ENCODE results near the gene NAA25. TPM values are rescaled to one million over a fixed set of nuclear protein-coding genes. Genes with fewer than 3 reads are reported as not detected.

NAA25 gene
- total RNA-seq, 1 donor from 2014 or later: 1.9 TPM

- TF ChIP-seq CTCF (IDR thresholded peaks at IDR 0.05): no peak
- peaks cover 0 to 5% of the 10 kb centered on the region in 2 donors for H3K36me3 ChIP-seq
- H3K27me3 ChIP-seq: no peaks in the 10 kb centered on the region
- H3K4me3 ChIP-seq: no peak overlapping the region
- no peak for DNase-seq (ENCODE audit: low spot score in 2 of 2)
- intact Hi-C loops (cut with DNase I): no loop called here
- H3K4me1 ChIP-seq: no peaks in the 10 kb centered on the region
- H3K9me3 ChIP-seq: no peaks in the 10 kb centered on the region
- H3K27ac ChIP-seq: no peak overlapping the region
These were observed 117.0 kb downstream of the NAA25 start for GRCh38 chr12:111991535-111991934.

- Histone ChIP-seq H3K36me3 (peaks cover 0 to 4% of the 10 kb centered on the region in 2 donors), H3K4me3 (no peak overlapping the region), H3K9me3 (no peaks in the 10 kb centered on the region), H3K4me1 (no peaks in the 10 kb centered on the region), H3K27me3 (no peaks in the 10 kb centered on the region), H3K27ac (no peak overlapping the region)
- no peak for DNase-seq (ENCODE audit: low spot score in 2 of 2)
- intact Hi-C loops (cut with DNase I): no loop called here
- no peak for TF ChIP-seq CTCF (IDR thresholded peaks at IDR 0.05)
These were observed 123.8 kb downstream of the NAA25 start for GRCh38 chr12:111984820-111985219.

GRCh38 chr12:111981987-111982386 lies 126.6 kb downstream of the NAA25 start:
- intact Hi-C loops (cut with DNase I): no loop called here
- Histone ChIP-seq H3K27me3 (no peaks in the 10 kb centered on the region), H3K9me3 (no peaks in the 10 kb centered on the region), H3K36me3 (no peaks in the 10 kb centered on the region), H3K4me1 (no peaks in the 10 kb centered on the region), H3K27ac (no peak overlapping the region), H3K4me3 (no peak overlapping the region)
- DNase-seq (ENCODE audit: low spot score in 2 of 2): no peak
- no peak for TF ChIP-seq CTCF (IDR thresholded peaks at IDR 0.05)

- H3K9me3 ChIP-seq: no peaks in the 10 kb centered on the region
- no peak for DNase-seq (ENCODE audit: low spot score in 2 of 2)
These were observed 128.0 kb downstream of the NAA25 start for GRCh38 chr12:111980598-111980997.

GRCh38 chr12:111978545-111978944 lies 130.0 kb downstream of the NAA25 start:
- Histone ChIP-seq H3K4me1 (no peaks in the 10 kb centered on the region), H3K4me3 (no peak overlapping the region), H3K27me3 (no peaks in the 10 kb centered on the region), H3K9me3 (no peaks in the 10 kb centered on the region), H3K36me3 (no peaks in the 10 kb centered on the region), H3K27ac (no peak overlapping the region)
- intact Hi-C loops (cut with DNase I): no loop called here
- TF ChIP-seq CTCF (IDR thresholded peaks at IDR 0.05): no peak
- DNase-seq (ENCODE audit: low spot score in 2 of 2): no peak

More at GRCh38 chr12:111980598-111980997, 128.0 kb downstream of the NAA25 start:
- no peaks in the 10 kb centered on the region for H3K4me1 ChIP-seq
- no peak for TF ChIP-seq CTCF (IDR thresholded peaks at IDR 0.05)
- H3K36me3 ChIP-seq: no peaks in the 10 kb centered on the region
- H3K4me3 ChIP-seq: no peak overlapping the region
- no peak overlapping the region for H3K27ac ChIP-seq
- H3K27me3 ChIP-seq: no peaks in the 10 kb centered on the region
- intact Hi-C loops (cut with DNase I): no loop called here

- intact Hi-C loops (cut with DNase I): no loop called here
- TF ChIP-seq CTCF (IDR thresholded peaks at IDR 0.05): no peak
- H3K27me3 ChIP-seq: no peaks in the 10 kb centered on the region
- H3K4me3 ChIP-seq: no peak overlapping the region
- DNase-seq (ENCODE audit: low spot score in 2 of 2): no peak
- H3K36me3 ChIP-seq: no peaks in the 10 kb centered on the region
- H3K27ac ChIP-seq: no peak overlapping the region
- no peaks in the 10 kb centered on the region for H3K9me3 ChIP-seq
- H3K4me1 ChIP-seq: no peaks in the 10 kb centered on the region
These were observed 131.7 kb downstream of the NAA25 start for GRCh38 chr12:111976860-111977259.
